ENCODE measurements around the gene RP9.
"Not testable (repeated sequence)": the region's sequence is repeated elsewhere in the genome, so short reads cannot be mapped to it uniquely, and the experiment has no call there.

- not testable (repeated sequence) for TF ChIP-seq CTCF, POLR2A (IDR thresholded peaks at IDR 0.05)
Observed at GRCh38 chr7:33094745-33095275, 14.4 kb downstream of the RP9 start.

All from right lobe of liver (tissue), 4 donors.